Measurements from ENCODE around the gene SIPA1L3.

SIPA1L3 gene

DNA sequence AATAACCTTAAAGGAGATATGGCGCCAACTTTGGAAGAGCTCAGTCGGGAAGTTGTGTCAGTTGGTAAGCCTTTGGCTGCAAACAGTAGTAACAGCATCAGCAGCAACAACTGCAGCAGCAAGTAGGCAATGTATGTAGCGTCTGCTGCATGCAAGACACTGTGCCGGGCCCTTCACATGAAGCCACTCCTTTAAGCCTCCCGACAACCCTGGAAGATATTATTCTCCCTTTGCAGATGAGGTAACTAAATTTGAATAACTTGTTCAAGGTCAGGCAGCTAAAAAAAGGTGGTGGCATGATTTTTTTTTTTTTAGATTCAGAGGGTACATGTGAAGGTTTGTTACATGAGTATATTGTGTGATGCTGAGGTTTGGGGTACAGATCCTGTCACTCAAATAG is 19.7 kb downstream of the SIPA1L3 start:
- TF ChIP-seq, protein P1, sequence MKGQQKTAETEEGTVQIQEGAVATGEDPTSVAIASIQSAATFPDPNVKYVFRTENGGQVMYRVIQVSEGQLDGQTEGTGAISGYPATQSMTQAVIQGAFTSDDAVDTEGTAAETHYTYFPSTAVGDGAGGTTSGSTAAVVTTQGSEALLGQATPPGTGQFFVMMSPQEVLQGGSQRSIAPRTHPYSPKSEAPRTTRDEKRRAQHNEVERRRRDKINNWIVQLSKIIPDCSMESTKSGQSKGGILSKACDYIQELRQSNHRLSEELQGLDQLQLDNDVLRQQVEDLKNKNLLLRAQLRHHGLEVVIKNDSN (IDR thresholded peaks at IDR 0.05) = no peak
- TF ChIP-seq FOXM1 (IDR thresholded peaks at IDR 0.05; ENCODE audit: borderline replicate concordance, low read depth) (no peak), RAD21 (IDR thresholded peaks at IDR 0.05; ENCODE audit: low read depth) (no peak), TEAD4 (IDR thresholded peaks at IDR 0.05) (no peak), TCF12 (IDR thresholded peaks at IDR 0.05; ENCODE audit: low read depth) (no peak), ZBTB7A (IDR thresholded peaks at IDR 0.05; ENCODE audit: low read depth) (no peak), EP300 (IDR thresholded peaks at IDR 0.05; ENCODE audit: borderline replicate concordance) (no peak), MAX (IDR thresholded peaks at IDR 0.05) (no peak), NFIC (IDR thresholded peaks at IDR 0.05) (no peak), REST (IDR thresholded peaks at IDR 0.05; ENCODE audit: low read depth) (no peak), TAF1 (IDR thresholded peaks at IDR 0.05; ENCODE audit: low read depth) (no peak), CREB1 (IDR thresholded peaks at IDR 0.05; ENCODE audit: low read depth) (no peak), EGR1 (IDR thresholded peaks at IDR 0.05) (no peak), YY1 (IDR thresholded peaks at IDR 0.05; ENCODE audit: low read depth) (no peak), CEBPB (IDR thresholded peaks at IDR 0.05) (no peak)

DNA sequence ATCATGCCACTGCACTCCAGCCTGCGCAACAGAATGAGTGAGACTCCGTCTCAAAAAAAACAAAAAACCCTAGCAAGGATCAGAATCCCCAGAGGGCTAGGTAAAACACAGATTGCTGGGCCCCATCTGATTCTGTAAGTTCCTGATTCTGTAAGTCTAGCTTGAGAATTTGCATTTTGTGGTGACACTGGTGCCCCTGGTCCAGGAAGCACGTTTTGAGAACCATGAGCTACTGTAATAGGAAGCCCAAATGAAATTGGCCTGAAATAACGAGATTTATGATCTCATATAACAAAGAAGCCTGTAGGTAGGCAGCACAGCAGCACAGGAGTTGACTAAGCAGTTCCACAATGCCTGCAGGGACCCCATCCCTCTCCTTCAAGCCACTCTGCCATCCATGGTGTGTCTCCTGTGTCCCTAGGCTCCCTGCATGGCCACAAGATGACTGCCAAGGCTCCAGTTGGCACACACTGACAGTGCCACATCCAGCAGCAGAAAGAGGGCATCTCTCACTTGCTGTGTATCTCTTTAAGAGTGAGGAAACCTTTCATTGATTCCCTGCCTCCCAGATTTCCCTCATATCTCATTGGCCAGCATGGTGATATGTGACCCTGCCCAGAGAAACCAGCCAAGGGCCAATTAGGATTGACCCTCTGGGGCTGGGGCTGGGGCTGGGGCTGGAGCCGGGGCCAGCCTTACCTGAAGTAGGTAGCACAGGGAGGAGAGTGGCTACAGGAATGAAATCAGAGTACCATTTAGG is 21.7 kb downstream of the SIPA1L3 start:
- peak; percentile 18; the same call in 1 of the 2 replicates for TF ChIP-seq MAX (IDR thresholded peaks at IDR 0.05)
- TF ChIP-seq EGR1 (IDR thresholded peaks at IDR 0.05) = no peak

- TF ChIP-seq TAF1 (IDR thresholded peaks at IDR 0.05; ENCODE audit: low read depth) (no peak), ZBTB7A (IDR thresholded peaks at IDR 0.05; ENCODE audit: low read depth) (no peak), REST (IDR thresholded peaks at IDR 0.05; ENCODE audit: low read depth) (no peak), YY1 (IDR thresholded peaks at IDR 0.05; ENCODE audit: low read depth) (no peak), TEAD4 (IDR thresholded peaks at IDR 0.05) (no peak), NFIC (IDR thresholded peaks at IDR 0.05) (no peak), RAD21 (IDR thresholded peaks at IDR 0.05; ENCODE audit: low read depth) (no peak), EGR1 (IDR thresholded peaks at IDR 0.05) (no peak)
- TF ChIP-seq, protein P1 (IDR thresholded peaks at IDR 0.05) = no peak
Measured at GRCh38 chr19:37929355-37929923, 22.4 kb downstream of the SIPA1L3 start.

DNA sequence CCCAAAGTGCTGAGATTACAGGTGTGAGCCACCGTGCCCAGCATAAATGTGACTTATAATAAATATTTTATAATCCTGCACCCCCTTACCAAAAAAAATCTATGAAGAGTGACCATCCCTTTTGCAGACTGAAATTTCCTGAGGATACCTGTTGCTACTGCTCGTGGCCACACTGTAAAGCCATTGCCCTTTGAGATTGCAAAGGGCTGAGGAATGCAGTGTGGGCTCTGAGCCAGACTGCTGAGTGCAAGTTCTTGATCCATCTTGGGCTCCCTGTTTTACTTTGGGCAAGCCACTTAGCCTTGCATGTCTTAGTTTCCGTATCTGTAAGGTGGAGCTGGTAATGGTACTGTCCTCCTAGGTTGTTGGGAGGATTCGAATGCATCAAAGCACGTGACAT is 23.4 kb downstream of the SIPA1L3 start:
- TF ChIP-seq MAX (IDR thresholded peaks at IDR 0.05) (no peak), RAD21 (IDR thresholded peaks at IDR 0.05; ENCODE audit: low read depth) (no peak), TCF12 (IDR thresholded peaks at IDR 0.05; ENCODE audit: low read depth) (no peak), ZBTB7A (IDR thresholded peaks at IDR 0.05; ENCODE audit: low read depth) (no peak), EGR1 (IDR thresholded peaks at IDR 0.05) (no peak), TAF1 (IDR thresholded peaks at IDR 0.05; ENCODE audit: low read depth) (no peak), CREB1 (IDR thresholded peaks at IDR 0.05; ENCODE audit: low read depth) (no peak), EP300 (IDR thresholded peaks at IDR 0.05; ENCODE audit: borderline replicate concordance) (no peak), TEAD4 (IDR thresholded peaks at IDR 0.05) (peak; percentile 68), FOXM1 (IDR thresholded peaks at IDR 0.05; ENCODE audit: borderline replicate concordance, low read depth) (no peak), REST (IDR thresholded peaks at IDR 0.05; ENCODE audit: low read depth) (no peak), CEBPB (IDR thresholded peaks at IDR 0.05) (no peak), NFIC (IDR thresholded peaks at IDR 0.05) (peak; percentile 59), YY1 (IDR thresholded peaks at IDR 0.05; ENCODE audit: low read depth) (no peak)
- TF ChIP-seq, protein P1 (IDR thresholded peaks at IDR 0.05) = no peak

All from Ishikawa (cell line).